Superior temporal gyrus (tissue), 1 donor: ENCODE measurements around the gene TOMM5.

Experiments used
- DNase-seq: peaks from one replicate; pipeline ENCODE4 v3.0.0-alpha.2; 2016; ENCODE audit errors: extremely low spot score

Gene TOMM5

GRCh38 chr9:37563806-37564513 is 28.4 kb downstream of the TOMM5 start:
- DNase-seq = no peak

- DNase-seq = no peak
Observed at GRCh38 chr9:37562826-37563225, 29.6 kb downstream of the TOMM5 start.

GRCh38 chr9:37561682-37562081 is 30.7 kb downstream of the TOMM5 start:
- no peak for DNase-seq

GRCh38 chr9:37559855-37560592 is 32.4 kb downstream of the TOMM5 start:
- no peak for DNase-seq

- no peak for DNase-seq
Observed at GRCh38 chr9:37559125-37559524, 33.3 kb downstream of the TOMM5 start.

- DNase-seq = no peak
Observed at GRCh38 chr9:37555786-37556185, 36.6 kb downstream of the TOMM5 start.

- no peak for DNase-seq
Observed at GRCh38 chr9:37554318-37554717, 38.1 kb downstream of the TOMM5 start.

GRCh38 chr9:37551888-37552287 is 40.5 kb downstream of the TOMM5 start:
- DNase-seq = no peak

- DNase-seq = no peak
Observed at GRCh38 chr9:37551468-37551867, 40.9 kb downstream of the TOMM5 start.

- DNase-seq = no peak
Observed at GRCh38 chr9:37550781-37551180, 41.6 kb downstream of the TOMM5 start.

- DNase-seq = no peak
Observed at GRCh38 chr9:37549527-37549926, 42.9 kb downstream of the TOMM5 start.

GRCh38 chr9:37547328-37547878 is 45.0 kb downstream of the TOMM5 start:
- no peak for DNase-seq

GRCh38 chr9:37543468-37543867 is 48.9 kb downstream of the TOMM5 start:
- no peak for DNase-seq

GRCh38 chr9:37542895-37543294 is 49.5 kb downstream of the TOMM5 start:
- DNase-seq = no peak

- no peak for DNase-seq
Observed at GRCh38 chr9:37542488-37542887, 49.9 kb downstream of the TOMM5 start.

GRCh38 chr9:37541465-37541864 is 50.9 kb downstream of the TOMM5 start:
- no peak for DNase-seq

- no peak for DNase-seq
Observed at GRCh38 chr9:37540634-37541033, 51.8 kb downstream of the TOMM5 start.

GRCh38 chr9:37539634-37540033 is 52.8 kb downstream of the TOMM5 start:
- DNase-seq = no peak
